GM12878 (cell line): ENCODE measurements around the gene TUBD1. TPM values are rescaled to one million over a fixed set of nuclear protein-coding genes. Genes with fewer than 3 reads are reported as not detected.

ENCODE experiments used
- ATAC-seq: fragments of 200-7000 bp; cut with Tn5 transposase; 3 replicates; pipeline ENCODE4 v1.9.1; 2020; ENCODE audit warnings: mild to moderate bottlenecking, moderate library complexity
- BruUV-seq: library from RNA; stranded (reverse); fragments of 400-500 nt; replicated peaks from 2 replicates; lab custom pipeline; 2021; lab: Mats Ljungman, UMichigan
- CTCF ChIA-PET: fragments of 300-600 bp; sonication (Branson Sonifier 250); formaldehyde crosslinking; extraction: SDS; loops from one replicate; lab custom pipeline; 2021; ENCODE audit warnings: inconsistent platforms; lab: Yijun Ruan, JAX
- POLR2A ChIA-PET: fragments of 350-600 bp; formaldehyde crosslinking; extraction: SDS; loops from one replicate; lab custom pipeline; 2021; ENCODE audit warnings: inconsistent platforms; lab: Charles Lee
- RAD21 ChIA-PET: fragments of 300-600 bp; sonication (Branson Sonifier 250); formaldehyde crosslinking; loops from one replicate; lab custom pipeline; 2023; ENCODE audit warnings: antibody characterized with exemption; ENCODE audit not compliant: unreplicated experiment; lab: Charles Lee
- SMC1A ChIA-PET: fragments of 300-600 bp; sonication (Branson Sonifier 250); formaldehyde crosslinking; loops from one replicate; lab custom pipeline; 2023; ENCODE audit not compliant: unreplicated experiment, uncharacterized antibody; lab: Charles Lee
- DNase-seq: peaks from one replicate; pipeline ENCODE4 v3.0.0-alpha.2; 2011; ENCODE audit warnings: low read depth, low spot score
- FAIRE-seq: peaks from 3 replicates; lab custom pipeline; 2011; peaks lifted over from hg19 to GRCh38; lab: Jason Lieb, UNC
- H2AFZ ChIP-seq: 2 replicates; pipeline ENCODE4 v1.6.0; 2011; ENCODE audit warnings: low read depth, low read length, control low read depth; ENCODE audit not compliant: control insufficient read depth
- H3K27ac ChIP-seq: 2 replicates; pipeline ENCODE4 v1.5.1; 2011; ENCODE audit warnings: control low read depth; ENCODE audit not compliant: control insufficient read depth, insufficient read depth
- H3K27me3 ChIP-seq, 2 experiments: replicated peaks in 1 of 2; 2 replicates each; pipeline versions ENCODE4 v1.6.0 to v1.6.1; 2011; ENCODE audit warnings: low read length in 1 of 2; ENCODE audit not compliant: control insufficient read depth in 2 of 2, insufficient read depth in 2 of 2
- H3K36me3 ChIP-seq, 2 experiments: 2 replicates each; pipeline ENCODE4 v1.5.1; 2011; ENCODE audit warnings: low read length in 1 of 2; ENCODE audit not compliant: control insufficient read depth in 2 of 2, insufficient read depth in 2 of 2
- H3K4me1 ChIP-seq: 2 replicates; pipeline ENCODE4 v1.6.1; 2011; ENCODE audit warnings: mild to moderate bottlenecking, low read length, moderate library complexity, mixed read lengths; ENCODE audit not compliant: control insufficient read depth, insufficient read depth
- H3K4me2 ChIP-seq: 2 replicates; pipeline ENCODE4 v1.6.0; 2011; ENCODE audit warnings: control low read depth; ENCODE audit not compliant: control insufficient read depth, insufficient read depth
- H3K4me3 ChIP-seq: fragments of 200-600 bp; sonication (generic); 2 replicates; pipeline ENCODE4 v1.5.1; 2016
- H3K79me2 ChIP-seq: 2 replicates; pipeline ENCODE4 v1.6.0; 2011; ENCODE audit warnings: low read length; ENCODE audit not compliant: control insufficient read depth, insufficient read depth
- H3K9ac ChIP-seq: 2 replicates; pipeline ENCODE4 v1.8.0; 2011; ENCODE audit warnings: low read length, control low read depth, mixed read lengths; ENCODE audit not compliant: control insufficient read depth, insufficient read depth
- H3K9me3 ChIP-seq: replicated peaks from 3 replicates; pipeline ENCODE4 v1.5.1; 2011; ENCODE audit warnings: mild to moderate bottlenecking, low read length; ENCODE audit not compliant: control insufficient read depth, insufficient read depth
- H4K20me1 ChIP-seq: 2 replicates; pipeline ENCODE4 v1.6.0; 2011; ENCODE audit not compliant: control insufficient read depth, insufficient read depth
- CTCF ChIP-seq, 3 experiments: IDR thresholded peaks in 2 of 3; conservative IDR thresholded peaks in 1 of 3; 2 replicates each; pipeline ENCODE4 v1.5.1; 2011; ENCODE audit warnings: low read depth in 3 of 3, low read length in 3 of 3, mild to moderate bottlenecking in 3 of 3, control low read depth in 2 of 3, moderate library complexity in 2 of 3, inconsistent platforms in 1 of 3, mixed read lengths in 1 of 3; ENCODE audit not compliant: control insufficient read depth in 2 of 3, insufficient read depth in 1 of 3; ENCODE audit errors: extremely low read depth in 1 of 3
- HDAC6 ChIP-seq: fragments of 200-600 bp; sonication (generic); IDR thresholded peaks from one replicate; pipeline ENCODE4 v1.8.0; 2017; ENCODE audit warnings: antibody characterized with exemption; ENCODE audit not compliant: unreplicated experiment
- JUNB ChIP-seq: IDR thresholded peaks from 2 replicates; pipeline ENCODE4 v1.6.1; 2016; ENCODE audit warnings: antibody characterized with exemption, mild to moderate bottlenecking
- MLLT1 ChIP-seq: fragments of 450-650 bp; IDR thresholded peaks from 2 replicates; pipeline ENCODE4 v1.6.1; 2016; ENCODE audit warnings: mild to moderate bottlenecking
- MTA2 ChIP-seq: fragments of 450-650 bp; IDR thresholded peaks from 2 replicates; pipeline ENCODE4 v1.6.1; 2016; ENCODE audit warnings: low read depth, mild to moderate bottlenecking, moderate library complexity
- PAX8 ChIP-seq: fragments of 450-650 bp; IDR thresholded peaks from 2 replicates; pipeline ENCODE4 v1.6.1; 2017; ENCODE audit warnings: mild to moderate bottlenecking, moderate library complexity
- SMAD1 ChIP-seq: fragments of 450-650 bp; IDR thresholded peaks from 2 replicates; pipeline ENCODE4 v1.6.1; 2018; ENCODE audit warnings: mild to moderate bottlenecking, low read depth; ENCODE audit not compliant: partially characterized antibody
- SMAD5 ChIP-seq: IDR thresholded peaks from 2 replicates; pipeline ENCODE4 v1.6.1; 2016; ENCODE audit warnings: antibody characterized with exemption, low read depth
- SREBF1 ChIP-seq: IDR thresholded peaks from 2 replicates; pipeline ENCODE4 v1.6.1; 2012; ENCODE audit warnings: mild to moderate bottlenecking, low read length
- TARDBP ChIP-seq: IDR thresholded peaks from 2 replicates; pipeline ENCODE4 v1.6.1; 2016; ENCODE audit warnings: borderline replicate concordance
- USF1 ChIP-seq: IDR thresholded peaks from 2 replicates; pipeline ENCODE4 v1.6.1; 2011; ENCODE audit warnings: borderline replicate concordance, low read depth, mild to moderate bottlenecking, moderate library complexity, mixed read lengths, low read length; ENCODE audit not compliant: insufficient read depth; ENCODE audit errors: extremely low read length
- ZBTB33 ChIP-seq: fragments of 450-650 bp; IDR thresholded peaks from 2 replicates; pipeline ENCODE4 v1.6.1; 2017; ENCODE audit warnings: mild to moderate bottlenecking
- ZSCAN29 ChIP-seq: fragments of 450-650 bp; IDR thresholded peaks from 2 replicates; pipeline ENCODE4 v1.6.1; 2017; ENCODE audit warnings: mild to moderate bottlenecking, moderate library complexity
- WGBS: methylation state at CpG from one replicate; pipeline ENCODE4 v1.1.6; 2016; ENCODE audit warnings: low lambda C conversion rate; ENCODE audit not compliant: insufficient replicate concordance, insufficient coverage; ENCODE audit errors: missing lambda C conversion rate; 5-methylcytosine and 5-hydroxymethylcytosine counted together
- in situ Hi-C: fragments of 300-500 bp; cut with MboI; formaldehyde crosslinking; loops from 9 replicates; pipeline ENCODE4 v1.14.3; 2018; ENCODE audit warnings: mixed read lengths
- intact Hi-C: fragments of 100-400 bp; cut with micrococcal nuclease; formaldehyde crosslinking; loops from one replicate; pipeline ENCODE4 v1.14.2; 2022; ENCODE audit not compliant: unreplicated experiment
- polyA plus RNA-seq, 11 experiments: library from polyadenylated mRNA; depleted of rRNA in 4 of 11; unstranded in 6 of 11; stranded (reverse) in 5 of 11; fragments of >200 nt; fragmentation: Nextera tagmentation in 4 of 11; fragmentation: Illumina TruSeq in 1 of 11; extraction: Ambion mirVana in 4 of 11; extraction: Trizol in 1 of 11; gene quantifications; 1 replicate in 1 of 11; 2 replicates in 10 of 11; pipeline versions ENCODE4 v1.2.1 to v1.2.3, GENCODE V29; 2011 to 2016; ENCODE audit warnings: inconsistent platforms in 2 of 11, missing spikeins in 2 of 11, low read depth in 1 of 11
- total RNA-seq, 4 experiments: library from RNA; depleted of rRNA in 3 of 4; stranded (reverse); fragments of >200 nt in 3 of 4; fragmentation: Illumina TruSeq in 1 of 4; extraction: Trizol in 1 of 4; gene quantifications; 2 replicates each; pipeline versions ENCODE4 v1.2.1 to v1.2.3, GENCODE V29; 2013 to 2021

TUBD1 gene
- total and polyA plus RNA-seq, 10 of the 15 experiments (the other 5 are each of a cell fraction or from before 2014, with no cell fraction given): 5.3 to 10.8 (median 8.3) TPM

GRCh38 chr17:59876107-59876506 is 16.6 kb downstream of the TUBD1 start:
- intact Hi-C loops: no loop called here
- RAD21 ChIA-PET: no interaction called here
- Histone ChIP-seq H3K27me3 (no peaks in the 10 kb centered on the region), H3K27ac (no peak overlapping the region), H3K4me1 (no peaks in the 10 kb centered on the region), H4K20me1 (no peaks in the 10 kb centered on the region), H2AFZ (no peak overlapping the region), H3K9me3 (no peaks in the 10 kb centered on the region), H3K36me3 (peaks cover 0 to 5% of the 10 kb centered on the region in 2 experiments; a peak in 2 of 4 replicates), H3K79me2 (no peaks in the 10 kb centered on the region), H3K4me2 (no peak overlapping the region), H3K4me3 (no peak overlapping the region), H3K9ac (no peak overlapping the region)
- FAIRE-seq (no peak), DNase-seq (no peak), ATAC-seq (no peak)
- SMC1A ChIA-PET: interaction anchor here (0.6 kb wide), 1 partner anchor 827 kb away, joined by 4 read pairs; no protein-coding TSS in a partner anchor
- TF ChIP-seq ZBTB33 (no peak), ZSCAN29 (no peak), JUNB (no peak), TARDBP (no peak), PAX8 (no peak), MLLT1 (no peak), MTA2 (no peak), CTCF (IDR thresholded peaks at IDR 0.05 in 2 of 3, conservative IDR thresholded peaks at IDR 0.05 in 1 of 3; ENCODE audit: control insufficient read depth in 2 of 3, extremely low read depth in 1 of 3, insufficient read depth in 1 of 3, low read depth in 3 of 3, low read length in 3 of 3) (no peak), SREBF1 (no peak), HDAC6 (no peak), SMAD5 (no peak), SMAD1 (no peak), USF1 (no peak)
- in situ Hi-C loops: no loop called here
- CTCF ChIA-PET: interaction anchor here (0.7 to 1.2 kb wide), 3 partner anchors 17 to 122 kb away, joined by 3 to 5 read pairs (median 3); no protein-coding TSS in a partner anchor
- POLR2A ChIA-PET: interaction anchor here (1.2 kb wide), 1 partner anchor 9 kb away, joined by 3 read pairs; no protein-coding TSS in a partner anchor
- no TSS peak for BruUV-seq
- WGBS: 100% methylated on average over 3 of the region's 3 CpGs
